ENCODE measurements around the gene ASB2. TPM values are rescaled to one million over a fixed set of nuclear protein-coding genes. Genes with fewer than 3 reads are reported as not detected.

Gene ASB2
- total RNA-seq, 1 donor from 2014 or later = 0.26 TPM

DNA sequence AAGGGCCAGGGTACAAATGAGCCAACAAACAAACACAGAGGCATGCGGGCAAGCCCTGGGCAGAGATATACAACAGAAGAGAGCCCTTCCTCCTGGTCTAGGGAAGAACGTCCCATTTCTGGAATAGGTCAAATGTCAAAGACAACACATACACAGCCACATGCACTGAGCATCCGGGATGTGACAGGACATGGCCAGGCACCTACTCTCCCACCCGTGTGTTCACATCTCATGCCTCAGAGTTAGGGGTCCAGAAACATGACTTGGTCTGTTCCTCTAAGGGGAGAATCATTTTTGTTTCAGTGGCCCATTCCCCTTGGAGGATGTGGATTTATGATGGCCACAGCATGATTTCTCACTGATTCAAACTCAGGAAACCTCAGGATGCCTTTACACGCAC lies 801 bp upstream of the ASB2 start:
- Histone ChIP-seq H3K4me3 (ENCODE audit: low read depth, low read length) (no peak overlapping the region), H3K36me3 (ENCODE audit: control insufficient read depth, insufficient read depth, low read length) (no peaks in the 10 kb centered on the region), H3K27me3 (ENCODE audit: control insufficient read depth, insufficient read depth, low read length) (no peaks in the 10 kb centered on the region)
- no peak for FAIRE-seq
- no peak for DNase-seq (ENCODE audit: low read depth)
- TF ChIP-seq, protein P1, sequence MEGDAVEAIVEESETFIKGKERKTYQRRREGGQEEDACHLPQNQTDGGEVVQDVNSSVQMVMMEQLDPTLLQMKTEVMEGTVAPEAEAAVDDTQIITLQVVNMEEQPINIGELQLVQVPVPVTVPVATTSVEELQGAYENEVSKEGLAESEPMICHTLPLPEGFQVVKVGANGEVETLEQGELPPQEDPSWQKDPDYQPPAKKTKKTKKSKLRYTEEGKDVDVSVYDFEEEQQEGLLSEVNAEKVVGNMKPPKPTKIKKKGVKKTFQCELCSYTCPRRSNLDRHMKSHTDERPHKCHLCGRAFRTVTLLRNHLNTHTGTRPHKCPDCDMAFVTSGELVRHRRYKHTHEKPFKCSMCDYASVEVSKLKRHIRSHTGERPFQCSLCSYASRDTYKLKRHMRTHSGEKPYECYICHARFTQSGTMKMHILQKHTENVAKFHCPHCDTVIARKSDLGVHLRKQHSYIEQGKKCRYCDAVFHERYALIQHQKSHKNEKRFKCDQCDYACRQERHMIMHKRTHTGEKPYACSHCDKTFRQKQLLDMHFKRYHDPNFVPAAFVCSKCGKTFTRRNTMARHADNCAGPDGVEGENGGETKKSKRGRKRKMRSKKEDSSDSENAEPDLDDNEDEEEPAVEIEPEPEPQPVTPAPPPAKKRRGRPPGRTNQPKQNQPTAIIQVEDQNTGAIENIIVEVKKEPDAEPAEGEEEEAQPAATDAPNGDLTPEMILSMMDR (IDR thresholded peaks at IDR 0.05; ENCODE audit: insufficient read depth, low read length, severe bottlenecking) = no peak

DNA sequence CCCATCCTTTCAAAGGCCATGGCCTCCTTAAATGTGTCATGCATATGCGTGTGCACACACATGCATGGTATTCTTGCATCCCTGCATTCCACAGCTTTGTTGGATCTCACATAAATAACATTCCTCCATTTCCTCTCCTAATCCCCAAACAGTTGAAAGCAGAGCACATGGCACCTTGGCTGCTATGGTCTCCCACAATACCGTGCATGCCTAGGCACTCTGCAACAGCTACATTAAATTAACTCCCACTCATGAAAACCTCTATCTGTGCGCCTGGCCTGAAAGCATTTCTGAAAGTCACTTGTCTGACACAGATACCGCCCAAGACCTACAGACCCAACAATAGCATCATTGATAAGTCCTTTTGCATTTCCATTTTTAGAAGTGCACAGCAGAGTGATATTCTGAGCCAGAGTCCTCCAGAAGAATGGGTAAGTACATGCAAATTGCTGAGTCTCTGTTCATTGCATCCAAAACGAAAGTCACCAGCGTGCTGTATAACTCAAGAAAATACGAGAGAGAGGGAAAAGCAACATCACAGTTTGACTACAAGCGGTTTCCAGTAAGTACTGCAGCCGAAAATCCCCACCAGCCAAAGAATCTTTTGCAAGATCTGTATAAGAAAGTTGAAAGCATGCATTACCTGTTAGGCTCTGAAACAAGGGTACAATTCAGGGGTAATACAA lies 436 bp downstream of the ASB2 start:
- Histone ChIP-seq H3K4me3 (ENCODE audit: low read depth, low read length) (no peak overlapping the region), H3K27me3 (ENCODE audit: control insufficient read depth, insufficient read depth, low read length) (no peaks in the 10 kb centered on the region), H3K36me3 (ENCODE audit: control insufficient read depth, insufficient read depth, low read length) (no peaks in the 10 kb centered on the region)
- TF ChIP-seq, protein P1 (IDR thresholded peaks at IDR 0.05; ENCODE audit: insufficient read depth, low read length, severe bottlenecking) = no peak
- DNase-seq (ENCODE audit: low read depth) = no peak
- no peak for FAIRE-seq

DNA sequence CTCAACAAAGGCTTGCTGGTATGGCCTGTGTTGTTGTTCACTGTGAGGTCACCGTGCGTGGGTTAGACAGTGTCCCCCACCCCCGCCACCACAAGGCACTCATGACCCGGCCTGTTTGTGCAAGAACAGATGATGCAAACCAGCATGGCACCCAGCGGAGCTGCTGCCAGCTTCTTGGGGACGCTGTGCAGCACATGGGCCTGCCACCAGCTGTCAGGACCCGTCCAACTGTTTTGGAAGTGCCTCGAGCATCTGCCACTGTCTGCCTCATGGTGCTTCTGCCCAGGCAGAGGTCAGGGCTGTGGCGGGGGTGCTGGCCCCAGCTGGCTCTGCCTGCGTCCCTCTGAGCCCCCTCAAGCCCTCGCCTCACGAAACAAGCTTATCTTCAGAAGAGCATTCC lies 1.5 kb downstream of the ASB2 start:
- no peaks in the 10 kb centered on the region for H3K27me3 ChIP-seq (ENCODE audit: control insufficient read depth, insufficient read depth, low read length)
- DNase-seq (ENCODE audit: low read depth) (no peak), FAIRE-seq (no peak)
- TF ChIP-seq, protein P1 (IDR thresholded peaks at IDR 0.05; ENCODE audit: insufficient read depth, low read length, severe bottlenecking) = no peak
- H3K36me3 ChIP-seq (ENCODE audit: control insufficient read depth, insufficient read depth, low read length) = no peaks in the 10 kb centered on the region
- H3K4me3 ChIP-seq (ENCODE audit: low read depth, low read length) = no peak overlapping the region

DNA sequence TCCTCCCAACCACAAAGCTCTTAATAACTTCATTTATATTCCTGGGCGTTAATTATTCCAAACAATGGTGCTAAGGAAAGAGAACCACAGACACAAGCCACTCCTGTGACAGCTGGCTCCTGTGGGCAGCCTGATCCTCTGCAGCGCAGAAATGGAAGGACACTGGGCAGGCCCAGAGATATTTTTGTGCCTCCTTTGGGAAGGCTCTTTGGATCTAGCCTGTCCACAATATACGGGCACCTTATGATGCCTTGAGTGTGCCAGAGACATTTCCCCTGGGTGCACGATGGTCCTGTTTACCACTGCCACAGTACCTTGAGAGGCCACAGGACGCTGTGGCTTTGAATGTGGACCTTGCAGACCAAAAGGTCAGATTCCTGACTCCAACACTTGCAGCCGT lies 2.1 kb downstream of the ASB2 start:
- no peak for FAIRE-seq
- TF ChIP-seq, protein P1 (IDR thresholded peaks at IDR 0.05; ENCODE audit: insufficient read depth, low read length, severe bottlenecking) = no peak
- Histone ChIP-seq H3K4me3 (ENCODE audit: low read depth, low read length) (no peak overlapping the region), H3K36me3 (ENCODE audit: control insufficient read depth, insufficient read depth, low read length) (no peaks in the 10 kb centered on the region), H3K27me3 (ENCODE audit: control insufficient read depth, insufficient read depth, low read length) (no peaks in the 10 kb centered on the region)
- DNase-seq (ENCODE audit: low read depth) = no peak

DNA sequence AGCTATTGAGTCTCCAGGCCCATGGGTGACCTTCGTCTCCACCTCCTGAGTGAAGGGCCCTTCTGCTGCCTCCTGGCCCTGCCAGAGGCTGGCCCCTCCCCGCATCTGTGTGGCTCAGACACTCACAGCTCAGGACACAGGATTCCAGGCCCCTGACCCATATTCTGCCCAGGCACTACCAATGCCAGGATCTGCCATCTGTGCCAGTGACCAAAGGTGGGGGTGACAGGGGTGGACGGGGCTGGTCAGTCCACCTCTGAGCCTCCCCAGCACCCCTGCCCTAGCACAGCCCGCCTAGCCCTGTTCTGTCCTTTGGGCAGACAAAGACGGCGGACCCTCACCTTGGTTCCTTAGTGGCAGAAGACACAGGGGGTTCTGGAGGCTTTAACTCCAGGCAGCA lies 2.8 kb downstream of the ASB2 start:
- FAIRE-seq = no peak
- TF ChIP-seq, protein P1 (IDR thresholded peaks at IDR 0.05; ENCODE audit: insufficient read depth, low read length, severe bottlenecking) = no peak
- no peak overlapping the region for H3K4me3 ChIP-seq (ENCODE audit: low read depth, low read length)
- no peaks in the 10 kb centered on the region for H3K36me3 ChIP-seq (ENCODE audit: control insufficient read depth, insufficient read depth, low read length)
- no peaks in the 10 kb centered on the region for H3K27me3 ChIP-seq (ENCODE audit: control insufficient read depth, insufficient read depth, low read length)
- DNase-seq (ENCODE audit: low read depth) = no peak
